HFF-Myc (cell line): Measurements from ENCODE around the gene FNBP1L.

Experiments used
- DNase-seq: peaks from one replicate; pipeline ENCODE4 v3.0.0-alpha.2; 2011; ENCODE audit warnings: low read depth; ENCODE audit errors: extremely low read depth
- H3K4me3 ChIP-seq: replicated peaks from 2 replicates; pipeline ENCODE4 v1.5.1; 2011; ENCODE audit warnings: low read depth, mild to moderate bottlenecking, control low read depth, low read length
- TF ChIP-seq, protein P1 (sequence below): IDR thresholded peaks from 2 replicates; pipeline ENCODE4 v1.5.1; 2012; ENCODE audit warnings: mild to moderate bottlenecking, low read depth, low read length, control low read depth; ENCODE audit errors: missing control alignments

The FNBP1L gene

DNA sequence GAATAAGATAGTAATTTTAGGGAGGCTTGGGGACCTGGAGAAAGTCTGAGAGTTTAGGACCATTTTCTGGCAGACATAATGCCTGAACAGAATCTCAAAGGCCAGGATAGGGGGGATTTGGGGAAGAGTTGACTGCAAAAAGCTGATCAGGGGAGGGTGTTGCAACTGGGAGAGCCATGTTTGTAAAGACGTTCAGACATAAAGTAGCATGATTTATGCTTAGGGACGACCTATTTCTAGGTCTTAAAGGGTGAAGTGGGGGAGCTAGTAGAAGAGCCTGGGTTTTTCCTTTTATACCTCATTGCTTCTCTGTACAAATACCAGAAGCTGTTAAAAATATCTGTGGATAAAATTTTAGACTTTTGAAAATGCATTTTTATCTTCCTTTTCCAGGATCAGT is 51.2 kb downstream of the FNBP1L start:
- no peak overlapping the region for H3K4me3 ChIP-seq
- DNase-seq = no peak
- TF ChIP-seq, protein P1, sequence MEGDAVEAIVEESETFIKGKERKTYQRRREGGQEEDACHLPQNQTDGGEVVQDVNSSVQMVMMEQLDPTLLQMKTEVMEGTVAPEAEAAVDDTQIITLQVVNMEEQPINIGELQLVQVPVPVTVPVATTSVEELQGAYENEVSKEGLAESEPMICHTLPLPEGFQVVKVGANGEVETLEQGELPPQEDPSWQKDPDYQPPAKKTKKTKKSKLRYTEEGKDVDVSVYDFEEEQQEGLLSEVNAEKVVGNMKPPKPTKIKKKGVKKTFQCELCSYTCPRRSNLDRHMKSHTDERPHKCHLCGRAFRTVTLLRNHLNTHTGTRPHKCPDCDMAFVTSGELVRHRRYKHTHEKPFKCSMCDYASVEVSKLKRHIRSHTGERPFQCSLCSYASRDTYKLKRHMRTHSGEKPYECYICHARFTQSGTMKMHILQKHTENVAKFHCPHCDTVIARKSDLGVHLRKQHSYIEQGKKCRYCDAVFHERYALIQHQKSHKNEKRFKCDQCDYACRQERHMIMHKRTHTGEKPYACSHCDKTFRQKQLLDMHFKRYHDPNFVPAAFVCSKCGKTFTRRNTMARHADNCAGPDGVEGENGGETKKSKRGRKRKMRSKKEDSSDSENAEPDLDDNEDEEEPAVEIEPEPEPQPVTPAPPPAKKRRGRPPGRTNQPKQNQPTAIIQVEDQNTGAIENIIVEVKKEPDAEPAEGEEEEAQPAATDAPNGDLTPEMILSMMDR = no peak

DNA sequence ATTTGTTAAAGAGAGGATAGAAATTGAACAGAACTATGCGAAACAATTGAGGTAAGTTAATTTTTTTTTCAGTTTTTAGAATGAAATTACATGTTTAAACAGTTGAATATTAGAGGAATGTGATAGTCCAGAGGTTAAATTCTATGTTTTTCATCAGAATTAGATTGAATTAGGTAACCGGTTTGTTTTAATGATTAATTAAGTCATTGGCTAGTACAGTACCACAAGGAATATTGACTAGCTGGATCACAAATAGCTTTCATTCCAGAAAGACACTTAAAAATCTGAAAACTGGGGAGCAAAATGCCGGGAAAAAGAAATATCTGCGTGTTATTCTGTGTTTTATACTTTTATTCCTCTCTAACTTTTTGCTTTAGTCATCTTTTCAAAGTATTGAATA is 51.6 kb downstream of the FNBP1L start:
- TF ChIP-seq, protein P1 = no peak
- no peak for DNase-seq
- no peak overlapping the region for H3K4me3 ChIP-seq

DNA sequence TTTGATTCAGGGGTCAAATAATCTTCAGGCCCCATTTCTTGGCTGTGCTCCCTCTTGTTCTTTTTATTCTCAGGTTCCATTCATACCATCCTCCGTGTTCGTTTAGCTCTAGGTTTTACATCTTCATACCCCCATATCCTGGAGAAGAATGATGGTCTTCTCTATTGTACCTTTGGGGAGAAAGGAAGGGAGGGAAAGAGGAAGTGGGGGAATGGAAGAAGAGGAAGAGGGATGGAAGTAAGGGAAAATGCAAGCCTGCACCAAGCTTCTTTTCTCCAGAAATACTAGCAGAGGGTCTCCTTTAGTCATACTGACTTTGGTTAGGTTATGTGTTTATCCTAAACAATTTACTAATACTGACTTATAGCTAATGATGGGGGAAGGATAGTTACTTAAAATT is 52.4 kb downstream of the FNBP1L start:
- TF ChIP-seq, protein P1 = no peak
- H3K4me3 ChIP-seq = no peak overlapping the region
- DNase-seq = no peak

DNA sequence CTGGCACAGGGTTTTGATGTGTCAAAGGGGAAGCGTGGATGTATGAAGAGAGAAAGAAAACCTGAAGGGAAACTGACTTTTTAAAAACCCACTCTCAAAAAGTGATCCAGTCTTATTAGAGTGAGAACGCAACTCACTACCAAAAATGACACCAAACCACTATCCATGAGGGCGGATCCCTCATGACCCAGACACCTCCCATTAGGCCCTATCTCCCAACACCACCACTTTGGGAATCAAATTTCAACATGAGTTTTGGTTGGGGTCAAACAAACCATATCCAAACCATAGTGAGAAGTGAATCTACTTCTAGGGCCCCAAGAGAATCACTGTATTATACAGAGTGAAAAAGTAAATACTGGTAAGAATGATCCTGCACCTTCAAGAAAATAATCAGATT is 53.5 kb downstream of the FNBP1L start:
- no peak for DNase-seq
- no peak overlapping the region for H3K4me3 ChIP-seq
- TF ChIP-seq, protein P1 = no peak

DNA sequence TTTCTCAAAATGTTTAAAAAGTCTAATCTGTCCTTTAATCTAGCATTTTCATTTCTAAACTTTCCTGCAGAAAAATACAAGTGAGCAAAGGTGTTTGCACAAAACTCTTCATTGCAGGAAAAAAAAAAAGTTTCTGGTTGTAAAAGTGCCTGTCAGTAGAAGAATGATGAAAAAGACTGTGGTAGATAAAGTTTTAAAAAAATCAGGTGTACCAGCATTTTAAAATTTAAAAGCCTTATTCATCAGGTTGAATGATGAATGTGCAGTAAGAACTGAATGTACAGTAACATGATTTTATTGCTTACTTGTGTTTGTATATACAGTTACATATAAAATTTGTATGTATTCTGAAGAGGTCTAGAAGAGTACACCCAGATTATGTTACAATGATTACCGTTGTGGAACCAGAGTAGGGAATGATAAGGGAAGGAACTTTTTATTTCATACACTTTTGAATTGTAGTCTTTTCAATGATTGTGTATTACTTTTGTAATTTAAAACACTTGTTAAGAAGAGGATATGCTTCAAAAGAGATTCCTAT is 54.0 kb downstream of the FNBP1L start:
- H3K4me3 ChIP-seq = no peak overlapping the region
- TF ChIP-seq, protein P1 = no peak
- no peak for DNase-seq

DNA sequence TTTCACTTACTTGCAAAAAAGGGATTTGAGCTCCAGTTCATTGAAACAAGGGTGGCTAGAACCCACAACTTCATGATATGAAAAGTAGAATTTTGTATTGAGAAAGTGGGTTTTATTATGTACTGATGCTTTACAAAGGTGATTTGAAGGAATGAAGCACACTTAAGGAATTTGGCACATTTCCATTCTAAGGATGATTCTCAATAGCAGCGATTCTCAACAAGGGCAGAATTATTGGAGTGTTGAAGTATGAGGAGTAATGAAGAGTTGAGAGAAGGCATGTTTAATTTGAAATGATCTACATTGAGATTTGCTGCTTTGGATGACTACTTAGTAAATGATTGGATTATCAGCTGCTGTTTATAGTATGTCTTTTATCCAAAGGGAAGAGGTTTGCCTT is 54.7 kb downstream of the FNBP1L start:
- H3K4me3 ChIP-seq = no peak overlapping the region
- TF ChIP-seq, protein P1 = no peak
- DNase-seq = no peak

DNA sequence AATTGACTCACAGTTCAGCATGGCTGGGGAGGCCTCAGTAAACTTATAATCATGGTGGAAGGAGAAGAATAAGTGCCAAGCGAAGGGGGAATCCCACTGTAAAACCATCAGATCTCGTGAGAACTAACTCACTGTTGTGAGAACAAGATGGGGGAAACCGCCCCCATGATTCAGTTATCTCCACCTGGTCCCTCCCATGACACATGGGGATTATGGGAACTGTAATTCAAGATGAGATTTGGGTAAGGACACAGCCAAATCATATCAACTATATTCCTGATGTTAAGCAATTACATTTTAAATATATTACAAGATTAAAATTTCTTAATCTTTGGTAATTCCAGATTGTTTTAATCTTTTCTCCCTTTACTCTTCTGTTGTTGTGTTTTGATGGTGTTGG is 55.2 kb downstream of the FNBP1L start:
- no peak for DNase-seq
- no peak overlapping the region for H3K4me3 ChIP-seq
- TF ChIP-seq, protein P1 = no peak
